NOMO-1 treated with DMSO at 0.1 percent for 48 hours (cell line): ENCODE measurements around the gene FGF11.
A peak's percentile ranks its signal among the peaks of the same experiment; 100 is the strongest.

Experiments
- DNase-seq: peaks from one replicate; lab custom pipeline; 2025; ENCODE audit not compliant: unreplicated experiment; lab: John Stamatoyannopoulos, UW

The FGF11 gene

DNA sequence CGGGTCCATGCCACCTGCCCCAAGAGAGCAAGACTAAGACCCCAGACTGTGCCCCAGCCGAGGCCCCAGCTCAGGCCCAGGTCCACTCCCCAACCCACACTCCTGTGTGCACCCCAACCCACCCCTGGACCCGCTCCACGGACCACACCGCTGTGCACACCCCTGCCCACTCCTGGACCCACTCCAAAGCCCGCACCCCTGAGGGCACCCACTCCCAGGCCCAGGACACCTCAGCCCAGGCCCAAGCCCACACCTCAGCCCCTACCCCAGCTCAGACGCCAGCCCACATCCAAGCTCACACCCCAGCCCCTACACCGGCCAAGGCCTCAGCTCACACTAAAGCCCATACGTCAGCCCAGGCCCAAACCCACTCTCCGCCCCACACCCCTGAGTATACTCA, 9.6 kb upstream of the FGF11 start:
- no peak for DNase-seq

GRCh38 chr17:7431231-7431630, 8.1 kb upstream of the FGF11 start:
- no peak for DNase-seq

GRCh38 chr17:7432296-7432695, 7.0 kb upstream of the FGF11 start:
- DNase-seq = no peak

DNA sequence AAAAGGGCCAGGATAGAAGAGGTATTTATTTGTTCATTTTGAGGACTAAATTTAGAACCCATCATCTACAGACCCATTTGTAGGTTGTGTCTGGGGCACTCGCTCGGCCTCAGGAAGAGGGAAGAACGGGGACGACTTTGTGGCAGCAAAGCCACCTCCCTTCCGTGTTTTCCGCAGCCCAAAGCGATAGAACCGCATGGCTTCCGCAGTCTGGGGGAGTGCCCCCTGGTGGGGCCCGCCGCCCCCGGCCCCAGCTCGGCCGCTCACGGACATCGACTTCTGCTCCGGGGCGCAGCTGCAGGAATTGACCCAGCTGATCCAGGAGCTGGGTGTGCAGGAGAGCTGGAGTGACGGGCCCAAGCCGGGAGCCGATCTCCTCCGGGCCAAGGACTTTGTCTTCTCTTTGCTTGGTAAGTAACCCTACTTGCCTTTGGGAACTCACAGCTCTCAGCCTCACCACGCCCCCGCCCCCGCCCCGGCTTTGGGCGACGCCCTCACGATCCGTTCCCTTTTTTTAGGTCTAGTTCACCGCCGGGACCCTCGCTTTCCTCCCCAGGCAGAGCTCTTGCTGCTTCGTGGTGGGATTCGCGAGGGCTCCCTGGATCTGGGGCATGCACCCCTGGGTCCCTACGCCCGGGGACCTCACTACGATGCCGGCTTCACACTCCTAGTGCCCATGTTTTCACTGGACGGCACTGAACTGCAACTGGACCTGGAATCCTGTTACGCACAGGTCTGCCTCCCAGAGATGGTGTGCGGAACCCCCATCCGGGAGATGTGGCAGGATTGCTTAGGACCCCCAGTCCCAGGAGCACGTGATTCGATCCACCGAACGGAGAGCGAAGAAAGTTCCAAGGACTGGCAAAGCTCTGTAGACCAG, 3.4 kb upstream of the FGF11 start:
- DNase-seq = peak; percentile 71

GRCh38 chr17:7436556-7437368, 2.5 kb upstream of the FGF11 start:
- DNase-seq = peak; percentile 70

GRCh38 chr17:7437369-7437863, 1.9 kb upstream of the FGF11 start:
- DNase-seq = no peak

GRCh38 chr17:7437950-7438614, 1.2 kb upstream of the FGF11 start:
- DNase-seq = peak; percentile 54

DNA sequence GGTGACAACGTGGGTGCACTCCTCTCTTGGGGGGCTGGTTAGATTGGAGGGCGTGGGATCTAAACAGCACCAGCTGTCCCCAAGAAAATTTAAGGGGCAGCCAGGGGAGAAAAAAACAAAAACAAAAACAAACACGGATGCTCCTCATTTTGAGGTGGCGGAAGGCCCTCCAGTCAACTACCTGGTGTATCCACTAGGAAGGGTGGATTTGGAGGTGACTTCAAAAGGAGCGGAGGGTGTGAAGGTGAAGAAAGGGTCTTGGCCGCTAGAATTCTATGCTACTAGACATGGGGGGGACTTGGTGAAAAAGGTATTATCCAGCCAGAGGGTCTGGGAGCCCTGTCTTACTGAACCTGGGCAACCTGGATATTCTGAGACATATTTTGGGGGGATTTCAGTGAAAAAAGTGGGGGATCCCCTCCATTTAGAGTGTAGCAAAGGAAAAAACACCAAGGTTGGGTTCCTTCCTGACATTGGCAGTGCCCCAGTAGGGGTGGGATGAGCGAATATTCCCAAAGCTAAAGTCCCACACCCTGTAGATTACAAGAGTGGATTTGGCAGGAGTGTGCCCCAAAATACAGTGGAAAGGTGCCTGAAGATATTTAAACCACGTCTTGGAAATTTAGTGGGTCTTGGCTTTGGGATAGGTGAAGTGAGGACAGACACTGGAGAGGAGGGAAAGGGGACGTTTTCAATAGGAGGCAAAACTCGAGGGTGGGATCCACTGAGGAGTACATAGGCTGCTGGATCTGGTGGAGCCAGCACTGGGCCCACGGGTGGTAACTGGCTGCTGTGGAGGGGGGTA, 454 bp upstream of the FGF11 start:
- no peak for DNase-seq

DNA sequence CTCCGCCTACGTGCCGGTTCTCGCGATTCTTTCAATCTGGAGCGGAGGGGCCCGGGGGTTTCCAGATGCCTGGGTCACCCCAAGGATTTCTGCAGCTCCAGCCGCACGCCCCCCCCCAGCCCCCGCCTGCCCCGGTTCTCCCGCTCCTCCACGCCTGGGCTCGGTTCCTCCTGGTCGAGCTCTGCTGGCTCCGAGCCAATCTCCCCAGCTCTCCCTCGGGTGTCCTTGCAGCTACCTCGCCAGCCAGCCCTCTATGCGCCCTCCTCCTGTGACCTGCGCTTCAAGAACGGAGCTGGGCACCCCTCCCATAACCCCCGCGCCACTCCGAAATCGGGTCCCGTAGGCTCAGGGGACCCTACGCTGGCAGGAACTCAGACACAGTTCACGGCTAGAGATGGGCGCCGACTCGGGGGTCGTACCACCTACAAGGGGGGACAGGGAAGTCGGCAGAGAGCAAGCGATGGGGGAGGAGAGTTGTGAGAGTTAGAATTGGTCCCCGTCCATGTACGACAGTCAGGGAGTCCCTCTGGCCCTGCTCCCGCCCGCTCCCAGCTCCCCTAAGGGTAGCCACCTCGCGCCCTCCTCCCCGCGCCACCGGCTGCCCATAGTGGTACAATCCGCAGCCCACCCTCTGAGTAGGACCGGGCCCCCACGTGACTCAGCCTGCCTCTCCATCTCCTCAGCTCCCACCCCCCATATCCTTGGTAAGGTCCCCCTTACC, 961 bp downstream of the FGF11 start:
- no peak for DNase-seq

DNA sequence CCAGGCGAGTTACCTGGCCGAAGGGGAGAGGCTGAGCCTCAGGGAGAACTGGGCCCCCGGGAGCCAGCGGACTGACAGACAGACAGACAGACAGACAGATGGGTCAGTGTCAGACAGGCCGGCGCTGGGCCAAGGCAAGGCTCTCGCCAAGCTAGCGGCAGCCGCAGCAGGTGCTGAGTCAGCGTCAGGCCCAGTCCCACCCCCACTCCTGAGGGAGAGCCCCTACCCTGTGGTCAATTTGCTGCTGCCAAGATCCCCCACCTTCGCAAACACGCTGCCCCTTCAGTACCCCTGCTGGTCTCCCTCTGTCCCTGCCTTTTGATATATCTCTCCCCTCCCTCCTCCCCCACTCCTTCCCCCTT, 1.5 kb downstream of the FGF11 start:
- DNase-seq = no peak

DNA sequence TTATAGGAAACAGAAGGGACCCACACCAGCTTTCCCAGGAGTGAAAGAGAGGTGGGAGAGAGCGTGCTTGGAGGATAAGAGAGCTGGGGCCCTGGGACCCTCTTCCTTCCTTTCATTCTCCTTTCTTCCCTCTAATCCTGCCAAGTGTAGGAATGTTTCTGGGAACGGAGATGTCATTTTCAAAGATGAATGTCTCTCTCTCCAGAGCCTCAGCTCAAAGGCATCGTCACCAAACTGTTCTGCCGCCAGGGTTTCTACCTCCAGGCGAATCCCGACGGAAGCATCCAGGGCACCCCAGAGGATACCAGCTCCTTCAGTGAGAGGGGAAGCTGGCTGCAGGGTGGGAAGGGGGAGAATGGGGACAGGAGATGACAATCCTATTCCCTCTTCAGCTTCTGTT, 2.0 kb downstream of the FGF11 start:
- no peak for DNase-seq

DNA sequence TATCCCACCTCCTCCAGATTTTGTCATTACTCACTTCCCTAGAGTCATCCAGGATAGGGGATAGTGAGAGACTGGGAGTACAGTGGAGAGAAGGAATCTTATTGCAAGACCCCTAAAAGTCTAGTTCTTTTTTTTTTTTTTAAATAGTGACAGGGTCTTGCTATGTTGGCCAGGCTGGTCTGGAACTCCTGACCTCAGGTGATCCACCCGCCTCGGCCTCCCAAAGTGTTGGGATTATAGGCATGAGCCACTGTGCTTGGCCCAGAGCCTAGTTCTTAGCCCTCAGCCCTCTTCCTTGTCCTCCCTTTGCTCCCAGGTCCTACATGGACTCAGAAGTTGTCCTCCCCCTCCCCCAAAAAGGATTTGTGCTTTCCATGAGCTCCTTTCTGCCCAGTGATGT, 2.8 kb downstream of the FGF11 start:
- DNase-seq = no peak

GRCh38 chr17:7443499-7444485, 4.5 kb downstream of the FGF11 start:
- DNase-seq = no peak

DNA sequence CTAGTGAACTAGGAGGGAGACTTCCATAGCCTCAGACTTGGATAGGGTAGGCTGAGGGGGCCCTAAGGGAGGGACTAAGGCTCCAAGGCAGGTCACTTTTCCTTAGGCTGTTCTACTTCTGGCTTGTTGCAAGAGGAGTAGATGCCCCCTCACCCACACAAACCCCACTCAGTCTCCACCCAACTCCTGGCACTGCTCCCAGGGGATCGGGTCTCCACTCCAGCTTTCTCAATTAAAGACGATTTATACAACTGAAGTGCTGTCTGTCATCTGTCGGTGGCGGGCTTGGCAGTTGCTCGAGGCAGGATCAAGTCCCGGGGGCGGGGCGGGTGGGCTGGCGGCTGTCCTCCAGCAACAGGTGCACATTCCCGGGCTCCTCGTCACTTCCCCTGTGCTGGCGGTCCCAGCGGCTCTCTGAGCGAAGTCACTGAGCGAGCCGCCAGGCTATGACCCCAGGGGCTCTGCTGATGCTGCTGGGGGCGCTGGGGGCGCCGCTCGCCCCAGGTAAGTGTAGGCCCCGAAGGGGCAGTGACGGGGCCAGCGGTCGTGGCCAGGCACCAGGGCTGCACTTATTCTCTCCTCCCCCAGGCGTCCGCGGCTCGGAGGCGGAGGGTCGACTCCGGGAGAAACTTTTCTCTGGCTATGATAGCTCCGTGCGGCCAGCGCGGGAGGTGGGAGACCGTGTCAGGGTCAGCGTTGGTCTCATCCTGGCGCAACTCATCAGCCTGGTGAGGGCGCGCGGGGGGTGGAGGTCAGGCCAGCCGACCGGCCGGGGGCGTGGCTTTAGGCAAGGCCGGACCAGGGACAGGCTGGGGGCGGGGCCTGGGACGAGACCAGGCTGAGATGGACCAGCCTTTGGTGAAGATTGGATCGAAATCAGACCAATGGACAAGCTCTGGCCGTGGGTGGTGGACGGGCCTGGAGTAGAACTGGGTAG, 5.6 kb downstream of the FGF11 start, which contains the start of gene CHRNB1:
CHRNB1 (plus strand) TSS at position 380 of the 937 bp plus-strand sequence; CDS start at position 447, 67 bp downstream.
- DNase-seq = no peak

DNA sequence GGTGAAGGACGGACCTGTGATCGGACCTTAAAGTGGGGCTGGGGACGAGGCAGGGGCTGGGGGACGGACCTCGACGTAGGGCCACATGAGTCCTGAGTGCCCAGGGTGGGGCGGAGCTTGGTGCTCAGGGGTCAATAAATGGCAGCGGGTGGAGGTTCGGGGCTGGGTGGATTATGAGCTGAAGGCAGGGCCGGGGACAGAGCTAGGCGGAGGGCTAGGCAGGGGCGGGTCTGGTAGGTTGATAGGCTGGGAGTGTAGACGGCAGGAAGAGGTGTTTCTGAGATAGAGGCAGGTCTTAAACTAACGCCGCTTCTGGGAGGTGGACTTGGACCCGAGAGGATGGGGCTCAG, 6.3 kb downstream of the FGF11 start:
- no peak for DNase-seq

DNA sequence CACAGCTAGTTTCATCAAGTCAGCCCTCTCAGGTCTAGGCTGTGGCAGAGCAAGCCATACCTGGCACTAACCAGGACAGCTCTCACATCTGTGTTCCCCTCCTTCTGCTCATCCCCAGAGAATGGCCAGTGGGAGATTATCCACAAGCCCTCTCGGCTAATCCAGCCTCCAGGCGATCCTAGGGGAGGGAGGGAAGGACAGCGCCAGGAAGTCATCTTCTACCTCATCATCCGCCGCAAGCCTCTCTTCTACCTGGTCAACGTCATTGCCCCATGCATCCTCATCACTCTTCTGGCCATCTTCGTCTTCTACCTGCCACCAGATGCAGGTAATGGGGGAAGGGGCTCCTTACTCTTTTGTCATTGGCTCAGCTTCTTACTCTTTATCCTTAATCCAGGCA, 9.1 kb downstream of the FGF11 start:
- DNase-seq = no peak

DNA sequence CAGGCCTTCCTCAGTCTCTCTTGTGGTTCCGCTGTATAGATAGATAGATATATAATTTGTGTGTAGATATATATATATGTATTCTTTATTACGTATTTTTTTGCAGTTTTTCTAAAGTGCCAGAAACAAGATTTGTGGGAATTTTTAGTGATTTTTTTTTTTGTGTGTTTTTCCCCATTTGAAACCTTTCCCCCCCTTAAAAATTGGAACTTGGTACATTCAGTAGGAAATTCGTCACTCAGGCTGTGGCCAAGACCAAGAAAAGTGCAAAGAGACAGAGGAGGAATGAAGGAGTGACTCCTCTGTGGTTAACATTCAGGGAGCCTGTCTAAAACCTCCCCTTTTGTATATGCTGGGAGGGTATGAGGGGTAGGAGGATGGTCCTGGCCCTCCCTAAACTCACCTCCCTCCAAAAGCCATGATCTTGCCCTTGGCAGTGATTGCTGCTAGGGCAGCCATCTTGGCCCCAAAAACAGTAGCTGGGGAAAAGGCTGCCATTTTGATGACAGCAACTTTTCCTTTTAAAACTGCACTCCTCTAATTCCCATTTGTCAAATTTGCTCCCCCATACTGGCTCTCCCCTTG, 20.7 kb downstream of the FGF11 start:
- no peak for DNase-seq
